Left ventricle myocardium inferior (tissue), 1 donor: ENCODE data around the gene RGS5. TPM values are rescaled to one million over a fixed set of nuclear protein-coding genes. Genes with fewer than 3 reads are reported as not detected.

ENCODE experiments used
- DNase-seq: peaks from one replicate; pipeline ENCODE4 v3.0.0-alpha.2; 2020
- H3K27ac ChIP-seq: fragments of 200-600 bp; replicated peaks from 2 replicates; pipeline ENCODE4 v1.8.0; 2021
- H3K27me3 ChIP-seq: fragments of 200-600 bp; 2 replicates; pipeline ENCODE4 v1.8.0; 2021; ENCODE audit warnings: low read depth
- H3K36me3 ChIP-seq: fragments of 200-600 bp; 2 replicates; pipeline ENCODE4 v1.8.0; 2021
- H3K4me1 ChIP-seq: fragments of 200-600 bp; 2 replicates; pipeline ENCODE4 v1.8.0; 2021
- H3K4me3 ChIP-seq: fragments of 200-600 bp; 2 replicates; pipeline ENCODE4 v1.8.0; 2021; ENCODE audit warnings: mild to moderate bottlenecking, moderate library complexity
- H3K9me3 ChIP-seq: fragments of 200-600 bp; replicated peaks from 2 replicates; pipeline ENCODE4 v1.8.0; 2021
- CTCF ChIP-seq: fragments of 200-600 bp; IDR thresholded peaks from 2 replicates; pipeline ENCODE4 v1.8.0; 2021; ENCODE audit warnings: antibody characterized with exemption, mild to moderate bottlenecking, borderline replicate concordance
- intact Hi-C: fragments of 100-400 bp; cut with micrococcal nuclease; formaldehyde crosslinking; loops from one replicate; pipeline ENCODE4 v1.11.0; 2022
- total RNA-seq: library from RNA; stranded (reverse); fragmentation: NEBNext Ultra II Directional; extraction: Animal tissue kit (Norgen Biotek cat#: 25700); gene quantifications from one replicate; pipeline ENCODE4 v1.2.1, GENCODE V29; 2021
- donor health status: DM: no; HTN: yes; CAD: no; lungs with severe emphysema.

The RGS5 gene
- total RNA-seq, 1 donor from 2014 or later, result 256 TPM

- Histone ChIP-seq H3K27ac (peak overlapping the region; percentile 13), H3K9me3 (no peaks in the 10 kb centered on the region), H3K36me3 (no peaks in the 10 kb centered on the region), H3K4me3 (no peak overlapping the region), H3K27me3 (no peaks in the 10 kb centered on the region), H3K4me1 (peaks cover 17% of the 10 kb centered on the region)
- no peak for TF ChIP-seq CTCF
- DNase-seq, result no peak
- intact Hi-C loops, result loop anchor here (5.0 to 10.0 kb wide), 2 partner anchors 100 to 142 kb away; no protein-coding TSS in a partner anchor
Measured at GRCh38 chr1:163172596-163172995, 30.1 kb downstream of the RGS5 start.

GRCh38 chr1:163171826-163172225 lies 30.9 kb downstream of the RGS5 start:
- Histone ChIP-seq H3K36me3 (no peaks in the 10 kb centered on the region), H3K4me3 (no peak overlapping the region), H3K4me1 (peaks cover 25% of the 10 kb centered on the region), H3K9me3 (no peaks in the 10 kb centered on the region), H3K27ac (peak overlapping the region; percentile 13), H3K27me3 (no peaks in the 10 kb centered on the region)
- intact Hi-C loops, result loop anchor here (5.0 to 10.0 kb wide), 2 partner anchors 100 to 143 kb away; no protein-coding TSS in a partner anchor
- TF ChIP-seq CTCF, result no peak
- DNase-seq, result no peak

- peaks cover 32% of the 10 kb centered on the region for H3K4me1 ChIP-seq
- DNase-seq, result no peak
Measured at GRCh38 chr1:163170975-163171676, 31.6 kb downstream of the RGS5 start.

GRCh38 chr1:163170331-163170730 lies 32.4 kb downstream of the RGS5 start:
- H3K27ac ChIP-seq, result peak overlapping the region; percentile 18
- no peaks in the 10 kb centered on the region for H3K9me3 ChIP-seq
- H3K36me3 ChIP-seq, result peaks cover under 1% of the 10 kb centered on the region
- H3K4me1 ChIP-seq, result peaks cover 35% of the 10 kb centered on the region
- intact Hi-C loops, result loop anchor here (5.0 to 10.0 kb wide), 2 partner anchors 98 to 144 kb away; no protein-coding TSS in a partner anchor
- no peak overlapping the region for H3K4me3 ChIP-seq
- no peaks in the 10 kb centered on the region for H3K27me3 ChIP-seq
- DNase-seq, result no peak
- no peak for TF ChIP-seq CTCF

More at GRCh38 chr1:163170975-163171676, 31.6 kb downstream of the RGS5 start:
- H3K27ac ChIP-seq, result peak overlapping the region; percentile 18
- no peaks in the 10 kb centered on the region for H3K36me3 ChIP-seq
- intact Hi-C loops, result loop anchor here (5.0 to 10.0 kb wide), 2 partner anchors 99 to 144 kb away; no protein-coding TSS in a partner anchor
- H3K4me3 ChIP-seq, result no peak overlapping the region
- no peaks in the 10 kb centered on the region for H3K9me3 ChIP-seq
- H3K27me3 ChIP-seq, result no peaks in the 10 kb centered on the region
- TF ChIP-seq CTCF, result peak; percentile 48

GRCh38 chr1:163169553-163169952 lies 33.2 kb downstream of the RGS5 start:
- Histone ChIP-seq H3K4me3 (no peak overlapping the region), H3K9me3 (no peaks in the 10 kb centered on the region), H3K27ac (no peak overlapping the region), H3K4me1 (peaks cover 28% of the 10 kb centered on the region), H3K27me3 (no peaks in the 10 kb centered on the region), H3K36me3 (peaks cover 5% of the 10 kb centered on the region)
- no peak for DNase-seq
- intact Hi-C loops, result no loop called here
- no peak for TF ChIP-seq CTCF
